K562 (cell line): Measurements from ENCODE around the gene PDLIM4. TPM values are rescaled to one million over a fixed set of nuclear protein-coding genes. Genes with fewer than 3 reads are reported as not detected.

Source experiments
- ADNP ChIP-seq: fragments of 200-800 bp; sonication (Bioruptor generic); IDR thresholded peaks from 2 replicates; pipeline ENCODE4 v1.6.1; 2016; ENCODE audit warnings: missing genetic modification characterization, missing compliant biosample characterization
- ARID2 ChIP-seq: fragments of 450-650 bp; IDR thresholded peaks from 2 replicates; pipeline ENCODE4 v1.6.1; 2017; ENCODE audit warnings: antibody characterized with exemption, mild to moderate bottlenecking
- ATF6 ChIP-seq: sonication (generic); formaldehyde crosslinking; IDR thresholded peaks from 2 replicates; pipeline ENCODE4 v1.4.0; 2020; ENCODE audit warnings: mild to moderate bottlenecking, missing genetic modification reagents
- ATF7 ChIP-seq: fragments of 450-650 bp; IDR thresholded peaks from 2 replicates; pipeline ENCODE4 v1.7.1; 2014; ENCODE audit warnings: mild to moderate bottlenecking, moderate library complexity
- DPF2 ChIP-seq: fragments of 450-650 bp; IDR thresholded peaks from 2 replicates; pipeline ENCODE4 v1.6.1; 2016
- EWSR1 ChIP-seq: fragments of 450-650 bp; IDR thresholded peaks from 2 replicates; pipeline ENCODE4 v1.6.1; 2018; ENCODE audit warnings: borderline replicate concordance, mild to moderate bottlenecking, low read depth, moderate library complexity; ENCODE audit not compliant: partially characterized antibody
- FOXP4 ChIP-seq: sonication (generic); formaldehyde crosslinking; IDR thresholded peaks from 2 replicates; pipeline ENCODE4 v1.8.0; 2022; ENCODE audit warnings: mild to moderate bottlenecking, missing genetic modification reagents, borderline replicate concordance
- JUN ChIP-seq, 2 experiments: sonication (generic) in 1 of 2; formaldehyde crosslinking in 1 of 2; IDR thresholded peaks; 2 replicates each; pipeline versions ENCODE4 v1.6.1 to v1.8.0; 2012 to 2022; ENCODE audit warnings: borderline replicate concordance in 2 of 2, mild to moderate bottlenecking in 2 of 2, improper control_type of control experiment in 1 of 2, low read depth in 1 of 2, low read length in 1 of 2, missing genetic modification reagents in 1 of 2
- NCOA1 ChIP-seq: fragments of 450-650 bp; IDR thresholded peaks from 2 replicates; pipeline ENCODE4 v1.6.1; 2016; ENCODE audit warnings: low read depth
- NFE2 ChIP-seq: IDR thresholded peaks from 2 replicates; pipeline ENCODE4 v1.6.1; 2014; ENCODE audit warnings: antibody characterized with exemption, low read depth
- NFIC ChIP-seq: fragments of 450-650 bp; IDR thresholded peaks from 2 replicates; pipeline ENCODE4 v1.6.1; 2017; ENCODE audit warnings: mild to moderate bottlenecking, inconsistent platforms
- NUFIP1 ChIP-seq: fragments of 450-650 bp; IDR thresholded peaks from 2 replicates; pipeline ENCODE4 v1.6.1; 2018; ENCODE audit not compliant: partially characterized antibody
- PHB ChIP-seq: fragments of 250-450 bp; sonication (Bioruptor Pico); IDR thresholded peaks from 2 replicates; pipeline ENCODE4 v1.5.0; 2021
- RCOR1 ChIP-seq, 2 experiments: IDR thresholded peaks; 2 replicates each; pipeline ENCODE4 v1.6.1; 2012; ENCODE audit warnings: low read depth in 2 of 2, low read length in 2 of 2, borderline replicate concordance in 1 of 2, improper control_type of control experiment in 1 of 2
- SRSF1 ChIP-seq: fragments of 200-400 bp; formaldehyde crosslinking; IDR thresholded peaks from 2 replicates; pipeline ENCODE4 v1.6.1; 2017; ENCODE audit warnings: mild to moderate bottlenecking, low read depth, low read length, moderate library complexity
- TAF1 ChIP-seq: IDR thresholded peaks from 2 replicates; pipeline ENCODE4 v1.6.1; 2011; ENCODE audit warnings: mild to moderate bottlenecking, low read length, moderate library complexity; ENCODE audit not compliant: insufficient read depth, control insufficient read depth, severe bottlenecking; ENCODE audit errors: extremely low read depth
- ZNF133 ChIP-seq: fragments of 250-450 bp; sonication (Bioruptor Pico); IDR thresholded peaks from 2 replicates; pipeline ENCODE4 v1.4.0; 2020; ENCODE audit warnings: mild to moderate bottlenecking
- ZNF347 ChIP-seq: fragments of 450-650 bp; formaldehyde crosslinking; IDR thresholded peaks from 2 replicates; pipeline ENCODE4 v1.4.0; 2020; ENCODE audit warnings: low read depth, mild to moderate bottlenecking, moderate library complexity
- ZNF592 ChIP-seq: fragments of 450-650 bp; IDR thresholded peaks from 2 replicates; pipeline ENCODE4 v1.6.1; 2017; ENCODE audit warnings: antibody characterized with exemption, mild to moderate bottlenecking
- ZNF830 ChIP-seq: fragments of 250-450 bp; sonication (Bioruptor Pico); IDR thresholded peaks from 2 replicates; pipeline ENCODE4 v1.5.0; 2021; ENCODE audit warnings: mild to moderate bottlenecking
- polyA plus RNA-seq, 8 experiments: library from polyadenylated mRNA; depleted of rRNA in 4 of 8; stranded (reverse) in 5 of 8; unstranded in 3 of 8; fragments of >200 nt; fragmentation: Nextera tagmentation in 2 of 8; fragmentation: Illumina TruSeq in 1 of 8; extraction: Ambion mirVana in 2 of 8; extraction: Trizol in 1 of 8; gene quantifications; 2 replicates each; pipeline versions ENCODE4 v1.2.1 to v1.2.3, GENCODE V29; 2011 to 2014; ENCODE audit warnings: inconsistent platforms in 1 of 8, missing spikeins in 1 of 8
- total RNA-seq, 7 experiments: library from RNA; depleted of rRNA in 6 of 7; stranded (reverse); fragments of >200 nt in 6 of 7; fragmentation: Illumina TruSeq in 2 of 7; extraction: Trizol in 2 of 7; gene quantifications; 2 replicates each; pipeline versions ENCODE4 v1.2.1 to v1.2.3, GENCODE V29; 2011 to 2021; ENCODE audit warnings: low replicate concordance in 1 of 7

PDLIM4 gene
- total and polyA plus RNA-seq, 9 of the 15 experiments (the other 6 are each of a cell fraction or from before 2014, with no cell fraction given): 0.28 to 32.8 (median 13.1) TPM

- no peak for TF ChIP-seq FOXP4 (CRISPR knock-in tag)
- peak; percentile 78 for TF ChIP-seq NFE2
- TF ChIP-seq ADNP (tag): no peak
- no peak for TF ChIP-seq ATF7
- TF ChIP-seq NCOA1: no peak
- TF ChIP-seq ZNF347 (CRISPR knock-in tag): no peak
- no peak for TF ChIP-seq EWSR1
- TF ChIP-seq JUN (IDR thresholded peaks at IDR 0.05; ENCODE audit: borderline replicate concordance, low read depth, low read length): peak; percentile 39; the same call in 1 of the 2 replicates
- TF ChIP-seq JUN (CRISPR knock-in tag; IDR thresholded peaks at IDR 0.05; ENCODE audit: borderline replicate concordance): no peak
- TF ChIP-seq RCOR1 (IDR thresholded peaks at IDR 0.05; ENCODE audit: borderline replicate concordance in 1 of 2, low read depth in 2 of 2, low read length in 2 of 2): 0 out of 4 replicates have a peak, but pooled peaks of 1 of the 2 experiments have one; percentile 18
- TF ChIP-seq NUFIP1: no peak
- no peak for TF ChIP-seq PHB (CRISPR knock-in tag)
- no peak for TF ChIP-seq TAF1
- TF ChIP-seq ZNF830 (CRISPR knock-in tag): no peak
- no peak for TF ChIP-seq ZNF133 (CRISPR knock-in tag)
- TF ChIP-seq ZNF592: no peak
- peak; percentile 82 for TF ChIP-seq NFIC
- peak; percentile 42; the same call in 1 of the 2 replicates for TF ChIP-seq DPF2
- no peak for TF ChIP-seq ATF6 (CRISPR knock-in tag)
- TF ChIP-seq ARID2: no peak
- TF ChIP-seq SRSF1: no peak
Measured at GRCh38 chr5:132260714-132261551, 3.4 kb downstream of the PDLIM4 start (continued).
